Measurements from ENCODE around the gene ZBTB49.

Gene ZBTB49

DNA sequence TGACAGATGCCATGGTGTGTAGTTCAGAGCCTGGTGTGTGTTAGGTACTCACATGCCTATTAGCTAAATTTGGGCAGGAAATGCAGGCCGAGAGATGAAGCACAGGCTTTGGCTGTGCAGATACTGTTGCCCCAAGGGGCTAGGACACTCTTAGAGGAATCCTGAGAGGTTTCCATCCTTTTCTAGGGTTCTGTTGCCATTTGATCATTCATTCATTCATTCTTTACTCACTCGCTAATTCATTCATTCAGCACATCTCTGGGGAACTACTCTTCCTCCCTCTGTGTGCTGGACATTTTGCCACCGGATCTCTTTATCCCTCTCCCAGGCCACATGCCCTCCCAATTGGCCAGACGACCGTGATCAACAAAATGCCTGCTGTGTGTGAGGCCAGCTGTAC is 53.0 kb downstream of the ZBTB49 start:
- Histone ChIP-seq H3K4me3 (ENCODE audit: low read depth, low read length) (no peak overlapping the region), H3K4me1 (ENCODE audit: control insufficient read depth, insufficient read depth, low read length) (no peaks in the 10 kb centered on the region), H3K27ac (ENCODE audit: extremely low read depth, low read depth, low read length) (no peak overlapping the region), H3K36me3 (ENCODE audit: control insufficient read depth in 2 of 2, insufficient read depth in 1 of 2, low read length in 2 of 2) (no peaks in the 10 kb centered on the region), H3K9me3 (ENCODE audit: control insufficient read depth, insufficient read depth, low read depth, low read length) (no peaks in the 10 kb centered on the region)
- no peak for TF ChIP-seq ZNF354C (tag by site-specific recombination; IDR thresholded peaks at IDR 0.05; ENCODE audit: borderline replicate concordance, low read depth)
- TF ChIP-seq KLF8 (tag by site-specific recombination; IDR thresholded peaks at IDR 0.05): no peak
- TF ChIP-seq HOXA7 (CRISPR knock-in tag; IDR thresholded peaks at IDR 0.05; ENCODE audit: borderline replicate concordance): no peak
- TF ChIP-seq, protein P1, sequence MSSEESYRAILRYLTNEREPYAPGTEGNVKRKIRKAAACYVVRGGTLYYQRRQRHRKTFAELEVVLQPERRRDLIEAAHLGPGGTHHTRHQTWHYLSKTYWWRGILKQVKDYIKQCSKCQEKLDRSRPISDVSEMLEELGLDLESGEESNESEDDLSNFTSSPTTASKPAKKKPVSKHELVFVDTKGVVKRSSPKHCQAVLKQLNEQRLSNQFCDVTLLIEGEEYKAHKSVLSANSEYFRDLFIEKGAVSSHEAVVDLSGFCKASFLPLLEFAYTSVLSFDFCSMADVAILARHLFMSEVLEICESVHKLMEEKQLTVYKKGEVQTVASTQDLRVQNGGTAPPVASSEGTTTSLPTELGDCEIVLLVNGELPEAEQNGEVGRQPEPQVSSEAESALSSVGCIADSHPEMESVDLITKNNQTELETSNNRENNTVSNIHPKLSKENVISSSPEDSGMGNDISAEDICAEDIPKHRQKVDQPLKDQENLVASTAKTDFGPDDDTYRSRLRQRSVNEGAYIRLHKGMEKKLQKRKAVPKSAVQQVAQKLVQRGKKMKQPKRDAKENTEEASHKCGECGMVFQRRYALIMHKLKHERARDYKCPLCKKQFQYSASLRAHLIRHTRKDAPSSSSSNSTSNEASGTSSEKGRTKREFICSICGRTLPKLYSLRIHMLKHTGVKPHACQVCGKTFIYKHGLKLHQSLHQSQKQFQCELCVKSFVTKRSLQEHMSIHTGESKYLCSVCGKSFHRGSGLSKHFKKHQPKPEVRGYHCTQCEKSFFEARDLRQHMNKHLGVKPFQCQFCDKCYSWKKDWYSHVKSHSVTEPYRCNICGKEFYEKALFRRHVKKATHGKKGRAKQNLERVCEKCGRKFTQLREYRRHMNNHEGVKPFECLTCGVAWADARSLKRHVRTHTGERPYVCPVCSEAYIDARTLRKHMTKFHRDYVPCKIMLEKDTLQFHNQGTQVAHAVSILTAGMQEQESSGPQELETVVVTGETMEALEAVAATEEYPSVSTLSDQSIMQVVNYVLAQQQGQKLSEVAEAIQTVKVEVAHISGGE (tag by site-specific recombination; conservative IDR thresholded peaks at IDR 0.05; ENCODE audit: low read depth): no peak
- TF ChIP-seq SCRT1 (tag by site-specific recombination; IDR thresholded peaks at IDR 0.05; ENCODE audit: borderline replicate concordance): no peak
- TF ChIP-seq ZNF10 (tag by site-specific recombination; IDR thresholded peaks at IDR 0.05): no peak
- no peak for TF ChIP-seq ZNF600 (tag by site-specific recombination; IDR thresholded peaks at IDR 0.05)
- ChIA-PET CTCF (interaction anchor here (1.2 to 1.4 kb wide), 2 partner anchors 83 to 160 kb away, joined by 3 read pairs; no protein-coding TSS in a partner anchor), POLR2A (no interaction called here)

DNA sequence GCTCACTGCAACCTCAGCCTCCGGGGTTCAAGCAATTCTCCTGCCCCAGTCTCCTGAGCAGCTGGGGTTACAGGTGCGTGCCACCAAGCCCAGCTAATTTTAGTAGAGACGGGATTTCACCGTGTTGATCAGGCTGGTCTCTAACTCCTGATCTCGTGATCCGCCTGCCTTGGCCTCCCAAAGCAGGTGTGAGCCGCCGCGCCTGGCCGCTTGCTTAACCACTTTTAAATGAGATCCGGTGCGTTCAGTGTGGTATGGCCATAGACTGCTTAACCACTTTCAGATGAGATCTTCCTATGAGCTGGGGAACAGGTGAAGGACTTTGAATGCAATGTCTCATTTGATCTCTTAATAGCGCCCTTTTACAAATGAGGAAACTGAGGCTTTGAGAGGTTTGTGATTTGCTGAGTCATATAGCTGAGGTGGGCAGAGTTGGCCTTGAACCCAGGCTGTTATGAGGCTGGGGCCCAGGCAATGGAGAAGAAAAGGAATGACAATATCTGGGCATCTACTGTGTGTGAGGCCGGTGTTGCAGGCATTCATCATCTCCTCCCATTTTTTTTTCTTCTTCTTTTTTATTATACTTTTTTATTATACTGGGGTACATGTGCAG is 55.0 kb downstream of the ZBTB49 start:
- H3K27ac ChIP-seq (ENCODE audit: extremely low read depth, low read depth, low read length): no peak overlapping the region
- ChIA-PET CTCF (no interaction called here), POLR2A (no interaction called here)
- H3K36me3 ChIP-seq (ENCODE audit: control insufficient read depth in 2 of 2, insufficient read depth in 1 of 2, low read length in 2 of 2): no peaks in the 10 kb centered on the region
- no peak overlapping the region for H3K4me3 ChIP-seq (ENCODE audit: low read depth, low read length)
- H3K9me3 ChIP-seq (ENCODE audit: control insufficient read depth, insufficient read depth, low read depth, low read length): no peaks in the 10 kb centered on the region
- no peaks in the 10 kb centered on the region for H3K4me1 ChIP-seq (ENCODE audit: control insufficient read depth, insufficient read depth, low read length)
- TF ChIP-seq, protein P2, sequence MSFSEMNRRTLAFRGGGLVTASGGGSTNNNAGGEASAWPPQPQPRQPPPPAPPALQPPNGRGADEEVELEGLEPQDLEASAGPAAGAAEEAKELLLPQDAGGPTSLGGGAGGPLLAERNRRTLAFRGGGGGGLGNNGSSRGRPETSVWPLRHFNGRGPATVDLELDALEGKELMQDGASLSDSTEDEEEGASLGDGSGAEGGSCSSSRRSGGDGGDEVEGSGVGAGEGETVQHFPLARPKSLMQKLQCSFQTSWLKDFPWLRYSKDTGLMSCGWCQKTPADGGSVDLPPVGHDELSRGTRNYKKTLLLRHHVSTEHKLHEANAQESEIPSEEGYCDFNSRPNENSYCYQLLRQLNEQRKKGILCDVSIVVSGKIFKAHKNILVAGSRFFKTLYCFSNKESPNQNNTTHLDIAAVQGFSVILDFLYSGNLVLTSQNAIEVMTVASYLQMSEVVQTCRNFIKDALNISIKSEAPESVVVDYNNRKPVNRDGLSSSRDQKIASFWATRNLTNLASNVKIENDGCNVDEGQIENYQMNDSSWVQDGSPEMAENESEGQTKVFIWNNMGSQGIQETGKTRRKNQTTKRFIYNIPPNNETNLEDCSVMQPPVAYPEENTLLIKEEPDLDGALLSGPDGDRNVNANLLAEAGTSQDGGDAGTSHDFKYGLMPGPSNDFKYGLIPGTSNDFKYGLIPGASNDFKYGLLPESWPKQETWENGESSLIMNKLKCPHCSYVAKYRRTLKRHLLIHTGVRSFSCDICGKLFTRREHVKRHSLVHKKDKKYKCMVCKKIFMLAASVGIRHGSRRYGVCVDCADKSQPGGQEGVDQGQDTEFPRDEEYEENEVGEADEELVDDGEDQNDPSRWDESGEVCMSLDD (tag by site-specific recombination; IDR thresholded peaks at IDR 0.05): no peak
- TF ChIP-seq ZNF157 (tag by site-specific recombination; IDR thresholded peaks at IDR 0.05) (no peak), SETDB1 (IDR thresholded peaks at IDR 0.05; ENCODE audit: insufficient read length, low read length) (no peak), ZNF248 (tag by site-specific recombination; IDR thresholded peaks at IDR 0.05) (no peak), ZNF132 (tag by site-specific recombination; IDR thresholded peaks at IDR 0.05; ENCODE audit: borderline replicate concordance) (no peak), ZNF394 (tag by site-specific recombination; IDR thresholded peaks at IDR 0.05; ENCODE audit: borderline replicate concordance) (no peak), GLIS1 (tag by site-specific recombination; IDR thresholded peaks at IDR 0.05) (no peak), ZNF324 (tag by site-specific recombination; IDR thresholded peaks at IDR 0.05) (no peak), GLIS2 (tag by site-specific recombination; IDR thresholded peaks at IDR 0.05) (no peak)
- TF ChIP-seq, protein P3, sequence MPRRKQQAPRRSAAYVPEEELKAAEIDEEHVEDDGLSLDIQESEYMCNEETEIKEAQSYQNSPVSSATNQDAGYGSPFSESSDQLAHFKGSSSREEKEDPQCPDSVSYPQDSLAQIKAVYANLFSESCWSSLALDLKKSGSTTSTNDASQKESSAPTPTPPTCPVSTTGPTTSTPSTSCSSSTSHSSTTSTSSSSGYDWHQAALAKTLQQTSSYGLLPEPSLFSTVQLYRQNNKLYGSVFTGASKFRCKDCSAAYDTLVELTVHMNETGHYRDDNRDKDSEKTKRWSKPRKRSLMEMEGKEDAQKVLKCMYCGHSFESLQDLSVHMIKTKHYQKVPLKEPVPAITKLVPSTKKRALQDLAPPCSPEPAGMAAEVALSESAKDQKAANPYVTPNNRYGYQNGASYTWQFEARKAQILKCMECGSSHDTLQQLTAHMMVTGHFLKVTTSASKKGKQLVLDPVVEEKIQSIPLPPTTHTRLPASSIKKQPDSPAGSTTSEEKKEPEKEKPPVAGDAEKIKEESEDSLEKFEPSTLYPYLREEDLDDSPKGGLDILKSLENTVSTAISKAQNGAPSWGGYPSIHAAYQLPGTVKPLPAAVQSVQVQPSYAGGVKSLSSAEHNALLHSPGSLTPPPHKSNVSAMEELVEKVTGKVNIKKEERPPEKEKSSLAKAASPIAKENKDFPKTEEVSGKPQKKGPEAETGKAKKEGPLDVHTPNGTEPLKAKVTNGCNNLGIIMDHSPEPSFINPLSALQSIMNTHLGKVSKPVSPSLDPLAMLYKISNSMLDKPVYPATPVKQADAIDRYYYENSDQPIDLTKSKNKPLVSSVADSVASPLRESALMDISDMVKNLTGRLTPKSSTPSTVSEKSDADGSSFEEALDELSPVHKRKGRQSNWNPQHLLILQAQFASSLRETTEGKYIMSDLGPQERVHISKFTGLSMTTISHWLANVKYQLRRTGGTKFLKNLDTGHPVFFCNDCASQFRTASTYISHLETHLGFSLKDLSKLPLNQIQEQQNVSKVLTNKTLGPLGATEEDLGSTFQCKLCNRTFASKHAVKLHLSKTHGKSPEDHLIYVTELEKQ (tag by site-specific recombination; IDR thresholded peaks at IDR 0.05; ENCODE audit: borderline replicate concordance): no peak
- TF ChIP-seq, protein P4, sequence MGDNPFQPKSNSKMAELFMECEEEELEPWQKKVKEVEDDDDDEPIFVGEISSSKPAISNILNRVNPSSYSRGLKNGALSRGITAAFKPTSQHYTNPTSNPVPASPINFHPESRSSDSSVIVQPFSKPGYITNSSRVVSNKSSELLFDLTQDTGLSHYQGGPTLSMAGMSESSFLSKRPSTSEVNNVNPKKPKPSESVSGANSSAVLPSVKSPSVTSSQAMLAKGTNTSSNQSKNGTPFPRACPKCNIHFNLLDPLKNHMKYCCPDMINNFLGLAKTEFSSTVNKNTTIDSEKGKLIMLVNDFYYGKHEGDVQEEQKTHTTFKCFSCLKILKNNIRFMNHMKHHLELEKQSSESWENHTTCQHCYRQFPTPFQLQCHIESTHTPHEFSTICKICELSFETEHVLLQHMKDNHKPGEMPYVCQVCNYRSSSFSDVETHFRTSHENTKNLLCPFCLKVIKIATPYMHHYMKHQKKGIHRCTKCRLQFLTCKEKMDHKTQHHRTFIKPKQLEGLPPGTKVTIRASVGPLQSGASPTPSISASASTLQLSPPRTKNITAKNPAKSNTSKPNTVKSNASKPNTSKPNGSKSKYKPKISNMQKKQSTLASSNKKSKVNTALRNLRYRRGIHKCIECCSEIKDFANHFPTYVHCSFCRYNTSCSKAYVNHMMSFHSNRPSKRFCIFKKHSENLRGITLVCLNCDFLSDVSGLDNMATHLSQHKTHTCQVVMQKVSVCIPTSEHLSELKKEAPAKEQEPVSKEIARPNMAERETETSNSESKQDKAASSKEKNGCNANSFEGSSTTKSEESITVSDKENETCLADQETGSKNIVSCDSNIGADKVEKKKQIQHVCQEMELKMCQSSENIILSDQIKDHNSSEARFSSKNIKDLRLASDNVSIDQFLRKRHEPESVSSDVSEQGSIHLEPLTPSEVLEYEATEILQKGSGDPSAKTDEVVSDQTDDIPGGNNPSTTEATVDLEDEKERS (tag by site-specific recombination; IDR thresholded peaks at IDR 0.05): no peak
